HEK293 (cell line): ENCODE results near the gene PITPNC1.

Experiments
- ATF2 ChIP-seq: fragments of 450-650 bp; formaldehyde crosslinking; IDR thresholded peaks from 2 replicates; pipeline ENCODE4 v1.5.1; 2016; ENCODE audit warnings: missing biosample characterization, missing genetic modification characterization, low read depth
- EGR2 ChIP-seq: fragments of 450-650 bp; formaldehyde crosslinking; IDR thresholded peaks from 2 replicates; pipeline ENCODE4 v1.5.1; 2016; ENCODE audit warnings: low read depth, missing biosample characterization, missing genetic modification characterization
- GLI4 ChIP-seq: fragments of 450-650 bp; formaldehyde crosslinking; IDR thresholded peaks from 2 replicates; pipeline ENCODE4 v1.5.1; 2016; ENCODE audit warnings: missing biosample characterization, missing genetic modification characterization
- GLIS1 ChIP-seq: fragments of 450-650 bp; formaldehyde crosslinking; IDR thresholded peaks from 2 replicates; pipeline ENCODE4 v1.5.1; 2016; ENCODE audit warnings: missing biosample characterization, missing genetic modification characterization
- HOXC10 ChIP-seq: sonication (generic); formaldehyde crosslinking; IDR thresholded peaks from 2 replicates; pipeline ENCODE4 v1.8.1; 2023; ENCODE audit warnings: mild to moderate bottlenecking, missing genetic modification reagents
- KLF7 ChIP-seq: fragments of 450-650 bp; formaldehyde crosslinking; IDR thresholded peaks from 2 replicates; pipeline ENCODE4 v1.5.1; 2016; ENCODE audit warnings: missing biosample characterization, missing genetic modification characterization, borderline replicate concordance
- PATZ1 ChIP-seq: fragments of 450-650 bp; formaldehyde crosslinking; IDR thresholded peaks from 2 replicates; pipeline ENCODE4 v1.5.1; 2016; ENCODE audit warnings: missing biosample characterization, missing genetic modification characterization
- PRDM1 ChIP-seq: fragments of 450-650 bp; formaldehyde crosslinking; IDR thresholded peaks from 2 replicates; pipeline ENCODE4; 2016; ENCODE audit warnings: missing biosample characterization, missing genetic modification characterization
- REST ChIP-seq: fragments of 450-650 bp; formaldehyde crosslinking; IDR thresholded peaks from 2 replicates; pipeline ENCODE4 v1.5.1; 2016; ENCODE audit warnings: missing biosample characterization, missing genetic modification characterization
- ZBTB1 ChIP-seq: fragments of 450-650 bp; formaldehyde crosslinking; IDR thresholded peaks from 2 replicates; pipeline ENCODE4 v1.5.1; 2016; ENCODE audit warnings: missing biosample characterization, missing genetic modification characterization
- ZBTB17 ChIP-seq: fragments of 450-650 bp; formaldehyde crosslinking; IDR thresholded peaks from 2 replicates; pipeline ENCODE4 v1.5.1; 2016; ENCODE audit warnings: missing biosample characterization, missing genetic modification characterization
- ZBTB21 ChIP-seq: fragments of 450-650 bp; formaldehyde crosslinking; IDR thresholded peaks from 2 replicates; pipeline ENCODE4 v1.5.1; 2017; ENCODE audit warnings: missing biosample characterization, missing genetic modification characterization
- ZEB2 ChIP-seq: fragments of 450-650 bp; formaldehyde crosslinking; IDR thresholded peaks from 2 replicates; pipeline ENCODE4 v1.5.1; 2016; ENCODE audit warnings: missing biosample characterization, missing genetic modification characterization
- ZFP37 ChIP-seq: fragments of 450-650 bp; formaldehyde crosslinking; IDR thresholded peaks from 2 replicates; pipeline ENCODE4 v1.5.1; 2016; ENCODE audit warnings: missing biosample characterization, missing genetic modification characterization
- ZFP41 ChIP-seq: fragments of 450-650 bp; formaldehyde crosslinking; IDR thresholded peaks from 2 replicates; pipeline ENCODE4 v1.5.1; 2016; ENCODE audit warnings: missing biosample characterization, missing genetic modification characterization, borderline replicate concordance
- ZNF10 ChIP-seq: fragments of 450-650 bp; formaldehyde crosslinking; IDR thresholded peaks from 2 replicates; pipeline ENCODE4 v1.5.1; 2017; ENCODE audit warnings: missing biosample characterization, missing genetic modification characterization
- ZNF121 ChIP-seq: fragments of 450-650 bp; formaldehyde crosslinking; IDR thresholded peaks from 2 replicates; pipeline ENCODE4 v1.5.1; 2016; ENCODE audit warnings: missing biosample characterization, missing genetic modification characterization
- ZNF132 ChIP-seq: fragments of 450-650 bp; formaldehyde crosslinking; IDR thresholded peaks from 2 replicates; pipeline ENCODE4 v1.5.1; 2017; ENCODE audit warnings: missing biosample characterization, missing genetic modification characterization, borderline replicate concordance
- ZNF148 ChIP-seq: fragments of 450-650 bp; formaldehyde crosslinking; IDR thresholded peaks from 2 replicates; pipeline ENCODE4 v1.5.0; 2017; ENCODE audit warnings: missing biosample characterization, missing genetic modification characterization, borderline replicate concordance
- ZNF174 ChIP-seq: fragments of 450-650 bp; formaldehyde crosslinking; IDR thresholded peaks from 2 replicates; pipeline ENCODE4 v1.5.0; 2017; ENCODE audit warnings: missing biosample characterization, mild to moderate bottlenecking, missing genetic modification characterization
- ZNF2 ChIP-seq: fragments of 450-650 bp; formaldehyde crosslinking; IDR thresholded peaks from 2 replicates; pipeline ENCODE4 v1.5.1; 2016; ENCODE audit warnings: missing biosample characterization, missing genetic modification characterization
- ZNF335 ChIP-seq: fragments of 450-650 bp; formaldehyde crosslinking; conservative IDR thresholded peaks from 2 replicates; pipeline ENCODE4 v1.5.1; 2016; ENCODE audit warnings: missing biosample characterization, missing genetic modification characterization
- ZNF391 ChIP-seq: fragments of 450-650 bp; formaldehyde crosslinking; IDR thresholded peaks from 2 replicates; pipeline ENCODE4 v1.5.1; 2016; ENCODE audit warnings: low read depth, missing biosample characterization, missing genetic modification characterization, borderline replicate concordance
- ZNF449 ChIP-seq: fragments of 450-650 bp; formaldehyde crosslinking; IDR thresholded peaks from 2 replicates; pipeline ENCODE4 v1.5.1; 2017; ENCODE audit warnings: missing biosample characterization, mild to moderate bottlenecking, missing genetic modification characterization, moderate library complexity
- ZNF544 ChIP-seq: fragments of 450-650 bp; formaldehyde crosslinking; IDR thresholded peaks from 2 replicates; pipeline ENCODE4 v1.5.0; 2017; ENCODE audit warnings: missing biosample characterization, missing genetic modification characterization
- ZNF629 ChIP-seq: fragments of 450-650 bp; formaldehyde crosslinking; IDR thresholded peaks from 2 replicates; pipeline ENCODE4 v1.5.1; 2017; ENCODE audit warnings: missing biosample characterization, missing genetic modification characterization
- ZNF785 ChIP-seq: fragments of 450-650 bp; formaldehyde crosslinking; IDR thresholded peaks from 2 replicates; pipeline ENCODE4 v1.5.1; 2016; ENCODE audit warnings: missing biosample characterization, missing genetic modification characterization
- ZNF843 ChIP-seq: fragments of 450-650 bp; formaldehyde crosslinking; IDR thresholded peaks from 2 replicates; pipeline ENCODE4 v1.5.1; 2016; ENCODE audit warnings: missing biosample characterization, missing genetic modification characterization

Gene PITPNC1

GRCh38 chr17:67366193-67367157 lies 10.6 kb upstream of the PITPNC1 start, which contains the start of gene PSMD12 (continued):
- peak; percentile 47 for TF ChIP-seq ATF2 (tag by site-specific recombination)
- peak; percentile 59; the same call in 1 of the 2 replicates for TF ChIP-seq ZNF10 (tag by site-specific recombination)
- TF ChIP-seq ZEB2 (tag by site-specific recombination): peak; percentile 89
- TF ChIP-seq ZNF2 (tag by site-specific recombination): peak; percentile 94
- peak; percentile 85 for TF ChIP-seq ZNF629 (tag by site-specific recombination)
- peak; percentile 91 for TF ChIP-seq PATZ1 (tag by site-specific recombination)
- peak; percentile 70 for TF ChIP-seq EGR2
- TF ChIP-seq GLIS1 (tag by site-specific recombination): peak; percentile 59
- TF ChIP-seq PRDM1: no peak
- 0 out of 2 replicates have a peak, but pooled peaks have one; percentile 61 for TF ChIP-seq ZBTB21 (tag by site-specific recombination)
- 0 out of 2 replicates have a peak, but pooled peaks have one; percentile 44 for TF ChIP-seq ZNF785
- TF ChIP-seq KLF7 (tag by site-specific recombination): peak; percentile 55; the same call in 1 of the 2 replicates
- TF ChIP-seq ZNF449 (tag by site-specific recombination): no peak
- TF ChIP-seq REST: peak; percentile 70; the same call in 1 of the 2 replicates
- TF ChIP-seq ZNF335 (tag by site-specific recombination): peak; percentile 100
- TF ChIP-seq ZBTB17 (tag by site-specific recombination): peak; percentile 66; the same call in 1 of the 2 replicates
- no peak for TF ChIP-seq ZNF174 (tag by site-specific recombination)
- TF ChIP-seq ZNF148 (tag by site-specific recombination): peak; percentile 47; the same call in 1 of the 2 replicates
- no peak for TF ChIP-seq ZFP41 (tag by site-specific recombination)
- TF ChIP-seq ZBTB1 (tag by site-specific recombination): 0 out of 2 replicates have a peak, but pooled peaks have one; percentile 3
- no peak for TF ChIP-seq ZNF544
- TF ChIP-seq HOXC10 (CRISPR knock-in tag): peak; percentile 92; the same call in 1 of the 2 replicates
- TF ChIP-seq ZNF121 (tag by site-specific recombination): peak; percentile 27; the same call in 1 of the 2 replicates
- TF ChIP-seq ZFP37: peak; percentile 90; the same call in 1 of the 2 replicates
- TF ChIP-seq ZNF391 (tag by site-specific recombination): peak; percentile 80; the same call in 1 of the 2 replicates
- TF ChIP-seq GLI4 (tag by site-specific recombination): 0 out of 2 replicates have a peak, but pooled peaks have one; percentile 82
- TF ChIP-seq ZNF843 (tag by site-specific recombination): peak; percentile 74
- no peak for TF ChIP-seq ZNF132 (tag by site-specific recombination)
